D721Med (cell line): ENCODE results near the gene OR8B2.
A peak's percentile ranks its signal among the peaks of the same experiment; 100 is the strongest.
"Not testable (repeated sequence)": the region's sequence is repeated elsewhere in the genome, so short reads cannot be mapped to it uniquely, and the experiment has no call there.

Experiments used
- DNase-seq: peaks from one replicate; pipeline ENCODE4 v3.0.0; 2011; ENCODE audit warnings: low spot score; ENCODE audit not compliant: insufficient read length
- FAIRE-seq: peaks from 2 replicates; lab custom pipeline; 2011; peaks lifted over from hg19 to GRCh38; lab: Jason Lieb, UNC
- TF ChIP-seq, protein P1 (sequence below): IDR thresholded peaks from 2 replicates; pipeline ENCODE4 v1.5.1; 2012; ENCODE audit warnings: mild to moderate bottlenecking, control low read depth; ENCODE audit not compliant: insufficient read depth; ENCODE audit errors: missing control alignments

Gene OR8B2

DNA sequence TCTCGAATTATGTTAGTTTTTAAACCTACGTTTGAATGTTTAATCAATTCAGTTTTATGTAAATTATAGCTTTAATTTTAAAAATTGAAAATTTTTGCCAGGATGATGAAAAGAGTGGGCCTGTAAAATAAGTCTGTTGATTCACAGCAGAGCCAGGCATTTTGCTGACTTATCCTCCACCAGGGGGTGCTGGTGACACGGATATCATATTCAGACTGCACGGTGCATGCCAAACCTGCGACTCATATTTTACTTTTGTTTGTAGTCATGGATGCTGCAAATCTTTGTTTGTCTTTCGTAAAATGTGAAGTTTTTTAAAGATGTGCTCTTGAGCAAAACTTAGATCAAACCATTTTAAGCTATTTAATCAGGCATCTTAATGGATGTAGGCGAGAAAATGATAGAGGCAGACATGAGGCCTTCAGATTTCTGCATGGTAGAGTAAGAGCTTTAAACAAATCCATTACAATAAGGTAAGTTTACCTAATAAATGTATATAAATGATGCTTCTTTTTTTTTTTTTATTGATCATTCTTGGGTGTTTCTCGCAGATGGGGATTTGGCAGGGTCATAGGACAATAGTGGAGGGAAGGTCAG, 18.1 kb upstream of the OR8B2 start:
- DNase-seq (peak; percentile 12), FAIRE-seq (no peak)
- TF ChIP-seq, protein P1, sequence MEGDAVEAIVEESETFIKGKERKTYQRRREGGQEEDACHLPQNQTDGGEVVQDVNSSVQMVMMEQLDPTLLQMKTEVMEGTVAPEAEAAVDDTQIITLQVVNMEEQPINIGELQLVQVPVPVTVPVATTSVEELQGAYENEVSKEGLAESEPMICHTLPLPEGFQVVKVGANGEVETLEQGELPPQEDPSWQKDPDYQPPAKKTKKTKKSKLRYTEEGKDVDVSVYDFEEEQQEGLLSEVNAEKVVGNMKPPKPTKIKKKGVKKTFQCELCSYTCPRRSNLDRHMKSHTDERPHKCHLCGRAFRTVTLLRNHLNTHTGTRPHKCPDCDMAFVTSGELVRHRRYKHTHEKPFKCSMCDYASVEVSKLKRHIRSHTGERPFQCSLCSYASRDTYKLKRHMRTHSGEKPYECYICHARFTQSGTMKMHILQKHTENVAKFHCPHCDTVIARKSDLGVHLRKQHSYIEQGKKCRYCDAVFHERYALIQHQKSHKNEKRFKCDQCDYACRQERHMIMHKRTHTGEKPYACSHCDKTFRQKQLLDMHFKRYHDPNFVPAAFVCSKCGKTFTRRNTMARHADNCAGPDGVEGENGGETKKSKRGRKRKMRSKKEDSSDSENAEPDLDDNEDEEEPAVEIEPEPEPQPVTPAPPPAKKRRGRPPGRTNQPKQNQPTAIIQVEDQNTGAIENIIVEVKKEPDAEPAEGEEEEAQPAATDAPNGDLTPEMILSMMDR: peak; percentile 61

DNA sequence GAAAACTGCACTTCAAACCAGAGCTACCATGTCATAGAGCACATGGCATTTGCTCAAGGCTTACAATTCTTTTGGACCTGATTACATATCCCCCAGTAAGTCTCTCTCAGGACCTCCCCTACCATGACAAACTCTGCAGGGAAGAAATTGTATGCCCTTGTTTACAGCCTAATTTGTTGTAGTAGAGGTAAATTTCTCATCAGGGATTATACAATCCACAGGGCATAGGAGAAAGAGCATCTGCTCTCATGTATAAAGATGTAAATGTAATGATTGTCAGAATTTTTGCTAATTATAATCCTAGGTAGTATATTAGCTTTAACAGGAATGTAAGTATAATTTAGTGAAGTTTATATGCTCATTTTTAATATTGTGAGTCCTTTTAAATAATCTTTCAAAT, 14.6 kb upstream of the OR8B2 start, which contains the start of gene OR8B3:
Gene OR8B3 (minus strand): TSS at position 101 of the 400 bp plus-strand sequence. CDS start 1,673 bp downstream, outside the sequence.
- DNase-seq (no peak), FAIRE-seq (no peak)
- TF ChIP-seq, protein P1: no peak

DNA sequence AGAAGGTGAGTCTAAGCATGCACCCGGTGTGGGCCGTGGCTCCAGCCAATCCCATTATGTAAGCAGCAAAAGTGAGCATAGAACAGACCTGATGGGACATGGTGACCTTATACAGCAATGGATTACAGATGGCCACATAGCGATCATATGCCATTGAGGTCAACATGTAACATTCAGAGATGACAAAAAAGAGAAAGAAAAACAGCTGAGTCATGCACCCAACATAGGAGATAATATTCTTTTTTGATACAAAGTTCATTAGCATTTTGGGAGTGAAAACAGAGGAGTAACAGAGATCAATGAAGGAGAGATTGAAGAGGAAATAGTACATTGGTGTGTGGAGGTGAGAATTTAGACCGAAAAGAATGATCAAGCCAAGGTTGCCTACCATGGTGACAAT, 12.5 kb upstream of the OR8B2 start:
- not testable (repeated sequence) for DNase-seq, FAIRE-seq

DNA sequence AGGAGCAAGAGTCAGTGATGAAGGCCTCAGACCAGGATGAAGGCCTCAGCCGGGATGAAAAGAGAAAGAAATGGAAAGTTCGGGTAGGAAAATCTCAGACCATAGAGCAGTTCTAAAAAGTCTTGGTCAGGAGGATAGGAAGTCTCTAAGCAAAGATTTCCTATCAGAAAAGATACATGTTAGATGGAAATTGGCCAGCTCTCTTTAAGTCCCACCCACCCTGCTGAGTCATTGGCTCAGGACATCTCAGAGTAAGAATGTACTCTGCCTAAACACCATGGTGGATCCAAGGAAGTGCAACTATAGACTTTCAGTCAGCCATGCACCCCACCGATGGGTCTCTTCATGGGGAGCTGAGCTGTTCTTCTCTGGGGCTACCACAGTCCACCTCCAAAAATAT, 10.1 kb upstream of the OR8B2 start:
- no peak for DNase-seq
- no peak for FAIRE-seq
- TF ChIP-seq, protein P1: no peak

DNA sequence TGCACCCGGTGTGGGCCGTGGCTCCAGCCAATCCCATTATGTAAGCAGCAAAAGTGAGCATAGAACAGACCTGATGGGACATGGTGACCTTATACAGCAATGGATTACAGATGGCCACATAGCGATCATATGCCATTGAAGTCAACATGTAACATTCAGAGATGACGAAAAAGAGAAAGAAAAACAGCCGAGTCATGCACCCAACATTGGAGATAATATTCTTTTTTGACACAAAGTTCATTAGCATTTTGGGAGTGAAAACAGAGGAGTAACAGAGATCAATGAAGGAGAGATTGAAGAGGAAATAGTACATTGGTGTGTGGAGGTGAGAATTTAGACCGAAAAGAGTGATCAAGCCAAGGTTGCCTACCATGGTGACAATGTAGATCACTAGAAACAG, 1.4 kb downstream of the OR8B2 start:
- DNase-seq, FAIRE-seq: not testable (repeated sequence)

GRCh38 chr11:124380585-124380984, 3.7 kb downstream of the OR8B2 start:
- FAIRE-seq (no peak), DNase-seq (no peak)
- TF ChIP-seq, protein P1: no peak

DNA sequence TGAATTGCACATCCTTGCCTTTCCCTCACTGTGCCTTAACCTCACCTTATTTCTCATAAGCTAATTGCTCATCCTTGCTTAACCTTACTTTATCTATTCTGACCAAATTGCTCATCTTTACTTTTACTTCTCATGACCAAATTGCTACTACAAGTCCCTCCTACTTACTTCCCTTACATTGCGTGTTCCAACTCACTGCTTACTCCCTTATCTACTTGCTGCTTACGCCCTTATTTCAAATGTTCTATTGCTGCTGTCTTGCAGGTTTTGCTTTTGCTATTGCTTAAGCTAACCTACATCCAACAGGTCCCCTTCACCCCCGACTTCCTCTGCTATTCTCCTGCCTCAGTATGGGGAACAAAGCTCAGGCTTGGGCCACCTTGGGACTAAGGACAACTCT, 8.0 kb downstream of the OR8B2 start:
- TF ChIP-seq, protein P1: no peak
- DNase-seq (no peak), FAIRE-seq (no peak)

DNA sequence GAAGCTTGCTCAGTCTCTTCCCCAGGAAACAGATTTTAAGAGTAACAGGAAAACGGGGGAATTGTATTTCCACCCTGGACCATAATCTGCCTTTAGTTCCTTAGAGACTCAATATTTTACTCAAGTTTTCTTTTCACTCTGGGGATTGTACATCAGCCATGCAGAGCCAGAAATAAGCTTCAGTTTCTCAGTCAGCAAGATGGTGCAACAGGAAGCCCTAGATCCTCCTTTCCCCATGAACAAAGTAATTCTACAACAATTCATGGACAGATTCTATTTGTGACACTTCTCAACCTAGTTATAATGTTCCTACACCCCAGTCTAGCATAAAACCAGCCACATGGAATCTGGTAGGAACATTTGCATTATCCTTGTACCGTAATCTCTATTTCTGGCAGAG, 24.7 kb downstream of the OR8B2 start:
- TF ChIP-seq, protein P1: no peak
- DNase-seq (no peak), FAIRE-seq (no peak)
